Neural cell (in vitro differentiated cells): ENCODE data around the gene TSEN54. TPM values are rescaled to one million over a fixed set of nuclear protein-coding genes. Genes with fewer than 3 reads are reported as not detected.

Source experiments
- H2AFZ ChIP-seq: fragments of 200-600, 300-800 bp; sonication (generic), shearing (Covaris generic); 2 replicates; pipeline ENCODE4 v1.6.0; 2014; ENCODE audit warnings: low read depth, mild to moderate bottlenecking, antibody characterized with exemption, low read length, moderate library complexity
- H3F3A ChIP-seq: fragments of 200-600 bp; shearing (Covaris generic); 2 replicates; pipeline ENCODE4 v1.6.1; 2016; ENCODE audit warnings: mild to moderate bottlenecking, moderate library complexity, mixed read lengths, antibody characterized with exemption, low read length; ENCODE audit not compliant: insufficient read depth, poor library complexity, severe bottlenecking
- H3K27ac ChIP-seq: fragments of 200-600, 300-800 bp; sonication (generic), shearing (Covaris generic); 2 replicates; pipeline ENCODE4 v1.5.1; 2014; ENCODE audit warnings: mild to moderate bottlenecking, low read length, moderate library complexity
- H3K27me3 ChIP-seq: fragments of 300-800, 200-600 bp; sonication (generic), shearing (Covaris generic); 2 replicates; pipeline ENCODE4 v1.6.0; 2014; ENCODE audit warnings: mild to moderate bottlenecking, low read depth, low read length, moderate library complexity; ENCODE audit not compliant: insufficient read depth
- H3K36me3 ChIP-seq: fragments of 300-800, 200-600 bp; sonication (generic), shearing (Covaris generic); 2 replicates; pipeline ENCODE4 v1.5.1; 2014; ENCODE audit warnings: mild to moderate bottlenecking, antibody characterized with exemption, low read length, moderate library complexity; ENCODE audit not compliant: insufficient read depth
- H3K4me2 ChIP-seq: fragments of 300-800, 200-600 bp; sonication (generic), shearing (Covaris generic); 2 replicates; pipeline ENCODE4 v1.6.0; 2014; ENCODE audit warnings: mild to moderate bottlenecking, low read length
- H3K4me3 ChIP-seq: fragments of 300-800, 200-600 bp; sonication (generic), shearing (Covaris generic); 2 replicates; pipeline ENCODE4 v1.5.1; 2014; ENCODE audit warnings: mild to moderate bottlenecking, low read length, moderate library complexity
- H3K79me2 ChIP-seq: fragments of 200-600 bp; shearing (Covaris generic); replicated peaks from 2 replicates; pipeline ENCODE4 v1.6.0; 2014; ENCODE audit warnings: mild to moderate bottlenecking, low read length, moderate library complexity; ENCODE audit not compliant: insufficient read depth
- H3K9ac ChIP-seq: fragments of 300-800, 200-600 bp; sonication (generic), shearing (Covaris generic); 2 replicates; pipeline ENCODE4 v1.6.1; 2016; ENCODE audit warnings: mild to moderate bottlenecking, low read length, mixed read lengths
- H3K9me2 ChIP-seq: fragments of 200-600 bp; shearing (Covaris generic); 2 replicates; pipeline ENCODE4 v1.6.1; 2016; ENCODE audit warnings: mild to moderate bottlenecking, low read length, mixed read lengths; ENCODE audit not compliant: insufficient read depth
- H3K9me3 ChIP-seq: fragments of 200-600, 300-800 bp; sonication (generic), shearing (Covaris generic); 2 replicates; pipeline ENCODE4 v1.6.1; 2016; ENCODE audit warnings: mild to moderate bottlenecking, mixed run types, low read length, moderate library complexity, mixed read lengths
- H4K20me1 ChIP-seq: fragments of 200-600 bp; shearing (Covaris generic); 2 replicates; pipeline ENCODE4 v1.6.1; 2016; ENCODE audit warnings: mild to moderate bottlenecking, mixed run types; ENCODE audit not compliant: insufficient read depth
- CTCF ChIP-seq: fragments of 450-650 bp; IDR thresholded peaks from 2 replicates; pipeline ENCODE4 v1.5.1; 2014; ENCODE audit warnings: antibody characterized with exemption, mild to moderate bottlenecking, moderate library complexity; ENCODE audit not compliant: poor library complexity, severe bottlenecking
- EP300 ChIP-seq: fragments of 450-650 bp; conservative IDR thresholded peaks from 2 replicates; pipeline ENCODE4 v1.6.1; 2014; ENCODE audit warnings: antibody characterized with exemption, mild to moderate bottlenecking, moderate library complexity; ENCODE audit not compliant: poor library complexity, severe bottlenecking
- EZH2 ChIP-seq: fragments of 200-600, 300-800 bp; shearing (Covaris generic), sonication (generic); IDR thresholded peaks from 2 replicates; pipeline ENCODE4 v1.6.1; 2014; ENCODE audit warnings: antibody characterized with exemption, low read length, borderline replicate concordance, mild to moderate bottlenecking; ENCODE audit not compliant: insufficient read depth, poor library complexity, severe bottlenecking
- MXI1 ChIP-seq: fragments of 450-650 bp; conservative IDR thresholded peaks from 2 replicates; pipeline ENCODE4 v1.6.1; 2014; ENCODE audit warnings: antibody characterized with exemption, mild to moderate bottlenecking; ENCODE audit not compliant: poor library complexity, severe bottlenecking
- POLR2AphosphoS5 ChIP-seq: IDR thresholded peaks from 2 replicates; pipeline ENCODE4 v1.6.1; 2012
- RAD21 ChIP-seq: fragments of 450-650 bp; conservative IDR thresholded peaks from 2 replicates; pipeline ENCODE4 v1.6.1; 2014; ENCODE audit warnings: antibody characterized with exemption, mild to moderate bottlenecking, moderate library complexity
- REST ChIP-seq: IDR thresholded peaks from 2 replicates; pipeline ENCODE4 v1.6.1; 2012; ENCODE audit warnings: borderline replicate concordance
- SMC3 ChIP-seq: fragments of 450-650 bp; conservative IDR thresholded peaks from 2 replicates; pipeline ENCODE4 v1.6.1; 2014; ENCODE audit warnings: antibody characterized with exemption, mild to moderate bottlenecking, moderate library complexity; ENCODE audit not compliant: poor library complexity
- TAF1 ChIP-seq: IDR thresholded peaks from 2 replicates; pipeline ENCODE4 v1.6.1; 2012; ENCODE audit warnings: low read depth
- polyA plus RNA-seq: library from polyadenylated mRNA; depleted of rRNA; stranded (reverse); fragments of >200 nt; gene quantifications from 2 replicates; pipeline ENCODE4 v1.2.3, GENCODE V29; 2014

TSEN54 gene
- polyA plus RNA-seq, 1 donor from 2014 or later: 32.2 TPM

GRCh38 chr17:75521951-75522727 lies 5.8 kb downstream of the TSEN54 start:
- Histone ChIP-seq H3K9ac (no peak overlapping the region), H2AFZ (no peak overlapping the region), H3K4me2 (no peak overlapping the region), H3K36me3 (no peaks in the 10 kb centered on the region), H3K27me3 (peaks cover 29% of the 10 kb centered on the region), H3K27ac (no peak overlapping the region), H3K9me2 (no peaks in the 10 kb centered on the region), H3F3A (no peaks in the 10 kb centered on the region), H3K9me3 (no peaks in the 10 kb centered on the region), H3K79me2 (no peaks in the 10 kb centered on the region), H4K20me1 (no peaks in the 10 kb centered on the region), H3K4me3 (no peak overlapping the region)
- TF ChIP-seq MXI1: no peak
- TF ChIP-seq RAD21: no peak
- TF ChIP-seq REST: no peak
- no peak for TF ChIP-seq EZH2
- no peak for TF ChIP-seq TAF1
- no peak for TF ChIP-seq EP300
- TF ChIP-seq SMC3: no peak
- TF ChIP-seq CTCF: no peak
- no peak for TF ChIP-seq POLR2AphosphoS5

GRCh38 chr17:75523647-75524046 lies 7.3 kb downstream of the TSEN54 start:
- H3F3A ChIP-seq: no peaks in the 10 kb centered on the region
- no peak overlapping the region for H2AFZ ChIP-seq
- H3K9me3 ChIP-seq: no peaks in the 10 kb centered on the region
- H3K27ac ChIP-seq: no peak overlapping the region
- H4K20me1 ChIP-seq: no peaks in the 10 kb centered on the region
- no peaks in the 10 kb centered on the region for H3K79me2 ChIP-seq
- H3K4me3 ChIP-seq: no peak overlapping the region
- TF ChIP-seq REST: no peak
- no peak for TF ChIP-seq SMC3
- TF ChIP-seq POLR2AphosphoS5: no peak
- TF ChIP-seq RAD21: no peak
- no peak for TF ChIP-seq EZH2
- no peak for TF ChIP-seq MXI1
- no peak for TF ChIP-seq TAF1
- TF ChIP-seq EP300: no peak
- no peak for TF ChIP-seq CTCF
- H3K9ac ChIP-seq: no peak overlapping the region
- H3K4me2 ChIP-seq: no peak overlapping the region
- H3K9me2 ChIP-seq: no peaks in the 10 kb centered on the region
- no peaks in the 10 kb centered on the region for H3K36me3 ChIP-seq
- H3K27me3 ChIP-seq: peaks cover 33% of the 10 kb centered on the region
